ENCODE results near the gene FAM222A.

- TF ChIP-seq EZH2 (IDR thresholded peaks at IDR 0.05) (no peak), POLR2AphosphoS5 (IDR thresholded peaks at IDR 0.05; ENCODE audit: borderline replicate concordance, low read depth, low read length) (no peak), FOXP2 (optimal IDR thresholded peaks at IDR 0.05; ENCODE audit: control extremely low read depth, extremely low read length, insufficient read depth) (no peak)
These were observed 6.7 kb upstream of the FAM222A start for GRCh38 chr12:109706747-109707469.
